Fibroblast of mammary gland (primary cell): ENCODE results near the gene COL13A1.

Experiments used
- DNase-seq: peaks from one replicate; pipeline ENCODE4 v3.0.0-alpha.2; 2010; ENCODE audit warnings: low read depth
- H3K4me3 ChIP-seq: 2 replicates; pipeline ENCODE4 v1.5.1; 2011; ENCODE audit warnings: low read depth, mild to moderate bottlenecking, low read length, moderate library complexity; ENCODE audit not compliant: control insufficient read depth
- TF ChIP-seq, protein P1 (sequence below): conservative IDR thresholded peaks from 2 replicates; pipeline ENCODE4 v1.5.1; 2011; ENCODE audit warnings: low read depth, low read length, inconsistent platforms; ENCODE audit not compliant: control insufficient read depth, insufficient read depth

The COL13A1 gene

DNA sequence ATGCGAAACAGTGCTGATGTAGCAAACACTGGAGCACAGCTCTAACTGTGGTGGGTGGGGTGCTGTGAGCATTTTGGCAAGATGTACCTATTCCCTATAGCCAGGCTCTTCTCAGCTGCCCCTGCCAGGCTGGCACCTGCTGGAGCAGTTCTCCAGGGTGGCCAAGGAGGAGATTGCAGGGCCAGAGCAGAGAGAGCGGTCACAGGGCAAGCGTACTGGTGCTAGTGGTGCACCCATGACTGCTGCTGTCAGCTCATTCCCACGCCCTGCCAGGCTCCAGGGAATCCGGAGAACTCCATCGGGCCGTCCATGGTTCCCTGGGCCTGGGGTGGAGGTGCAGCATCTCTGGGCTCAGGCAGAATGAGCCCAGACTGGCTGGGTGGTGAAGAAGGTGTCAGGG lies 2.1 kb downstream of the COL13A1 start:
- H3K4me3 ChIP-seq, result no peak overlapping the region
- no peak for DNase-seq
- TF ChIP-seq, protein P1, sequence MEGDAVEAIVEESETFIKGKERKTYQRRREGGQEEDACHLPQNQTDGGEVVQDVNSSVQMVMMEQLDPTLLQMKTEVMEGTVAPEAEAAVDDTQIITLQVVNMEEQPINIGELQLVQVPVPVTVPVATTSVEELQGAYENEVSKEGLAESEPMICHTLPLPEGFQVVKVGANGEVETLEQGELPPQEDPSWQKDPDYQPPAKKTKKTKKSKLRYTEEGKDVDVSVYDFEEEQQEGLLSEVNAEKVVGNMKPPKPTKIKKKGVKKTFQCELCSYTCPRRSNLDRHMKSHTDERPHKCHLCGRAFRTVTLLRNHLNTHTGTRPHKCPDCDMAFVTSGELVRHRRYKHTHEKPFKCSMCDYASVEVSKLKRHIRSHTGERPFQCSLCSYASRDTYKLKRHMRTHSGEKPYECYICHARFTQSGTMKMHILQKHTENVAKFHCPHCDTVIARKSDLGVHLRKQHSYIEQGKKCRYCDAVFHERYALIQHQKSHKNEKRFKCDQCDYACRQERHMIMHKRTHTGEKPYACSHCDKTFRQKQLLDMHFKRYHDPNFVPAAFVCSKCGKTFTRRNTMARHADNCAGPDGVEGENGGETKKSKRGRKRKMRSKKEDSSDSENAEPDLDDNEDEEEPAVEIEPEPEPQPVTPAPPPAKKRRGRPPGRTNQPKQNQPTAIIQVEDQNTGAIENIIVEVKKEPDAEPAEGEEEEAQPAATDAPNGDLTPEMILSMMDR, result no peak

DNA sequence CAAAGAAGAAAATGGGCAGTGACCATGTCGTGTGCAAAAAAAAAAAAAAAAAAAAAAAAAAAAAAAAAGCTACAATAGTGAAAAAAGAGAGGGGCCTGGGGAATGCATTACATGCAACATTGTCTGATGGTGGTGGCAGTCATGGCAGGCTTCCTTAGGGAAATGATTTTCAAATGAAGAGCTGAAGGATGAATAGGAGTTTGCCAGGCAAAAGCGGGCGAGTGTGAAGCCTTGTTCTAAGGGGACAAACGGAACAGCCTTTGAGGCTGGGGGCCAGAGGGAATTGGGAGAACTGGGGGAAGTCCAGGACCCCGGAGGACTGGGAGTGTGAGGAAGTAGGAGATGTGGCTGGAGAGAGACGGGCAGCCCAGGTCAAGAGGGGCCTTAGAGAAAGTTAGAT lies 3.1 kb downstream of the COL13A1 start:
- DNase-seq, result no peak
- TF ChIP-seq, protein P1, result no peak
- H3K4me3 ChIP-seq, result no peak overlapping the region

DNA sequence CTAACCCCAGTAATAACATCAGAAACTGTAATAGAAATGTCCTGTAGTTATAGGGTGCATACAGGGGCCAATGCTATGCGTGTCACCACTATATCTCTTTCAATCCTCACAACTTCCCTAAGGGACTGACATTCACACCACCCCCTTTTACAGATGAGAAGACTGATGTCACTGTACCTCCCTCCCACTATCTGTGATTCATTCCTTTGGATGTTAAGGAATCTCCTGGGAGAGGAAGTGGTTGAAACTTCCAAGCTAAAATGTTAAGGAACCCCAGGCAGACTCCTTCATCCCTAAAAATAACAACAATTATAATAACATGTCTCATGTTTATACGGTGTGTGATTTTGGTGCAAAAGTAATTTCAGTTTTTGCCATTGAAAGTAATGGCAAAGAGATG lies 5.4 kb downstream of the COL13A1 start:
- no peak overlapping the region for H3K4me3 ChIP-seq
- peak; percentile 70 for DNase-seq
- TF ChIP-seq, protein P1, result no peak

DNA sequence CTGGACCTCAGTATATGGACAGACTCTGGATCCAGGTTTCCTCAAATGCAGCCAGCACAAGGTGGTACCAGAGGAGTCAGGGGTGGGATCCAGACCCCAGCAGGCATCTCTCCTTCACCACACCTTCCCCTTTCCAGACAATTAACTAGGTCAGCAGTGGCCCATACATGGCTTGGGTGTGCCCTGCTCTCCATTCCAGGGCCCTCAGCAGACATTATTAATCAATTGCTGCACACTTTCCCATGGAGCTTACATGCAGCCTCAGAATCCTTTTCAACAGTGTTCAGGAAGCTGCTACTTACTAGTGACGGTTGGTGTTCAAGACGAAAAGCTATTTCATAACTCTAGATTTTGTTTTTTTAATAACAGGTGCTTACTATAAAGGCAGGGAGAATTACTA lies 6.0 kb downstream of the COL13A1 start:
- no peak overlapping the region for H3K4me3 ChIP-seq
- peak; percentile 26 for DNase-seq
- TF ChIP-seq, protein P1, result no peak

DNA sequence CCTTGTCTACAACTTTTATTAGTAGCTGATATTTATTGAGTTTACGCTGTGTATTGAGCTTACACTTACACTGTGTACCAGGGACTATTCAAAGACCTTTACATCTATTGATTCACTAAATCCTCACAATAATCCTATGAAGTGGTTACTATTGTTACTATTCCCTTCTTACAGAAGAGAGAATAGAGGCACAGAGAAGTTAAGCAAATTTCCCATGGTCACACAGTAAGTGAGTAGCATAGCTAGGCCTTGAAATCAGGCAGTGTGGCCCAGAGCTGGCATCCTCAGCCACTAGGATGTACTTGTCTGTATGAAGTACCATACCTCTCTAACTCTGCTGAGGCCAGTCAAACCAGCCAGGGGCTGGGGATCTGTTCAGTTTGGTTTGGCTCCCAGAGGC lies 7.6 kb downstream of the COL13A1 start:
- no peak for DNase-seq
- H3K4me3 ChIP-seq, result no peak overlapping the region
- TF ChIP-seq, protein P1, result no peak

DNA sequence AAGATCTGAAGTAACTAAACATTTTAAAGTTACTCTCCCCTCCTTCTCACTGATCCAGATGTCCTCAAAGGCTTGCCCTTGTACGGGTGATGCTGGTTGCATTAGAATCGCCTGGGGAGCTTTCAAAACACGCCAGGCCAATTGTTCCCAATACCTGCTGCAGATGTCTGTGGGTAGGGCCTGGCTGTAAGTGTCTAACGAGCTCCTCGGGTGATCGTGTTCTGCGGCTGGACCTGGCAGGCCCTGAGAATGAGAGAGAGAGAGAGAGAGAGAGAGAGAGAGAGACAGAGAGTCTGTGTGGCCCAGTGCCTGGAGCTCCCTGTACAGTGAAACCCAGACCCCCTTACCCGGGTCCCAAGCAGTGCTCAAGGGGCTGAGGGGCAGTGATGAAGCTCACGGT lies 8.4 kb downstream of the COL13A1 start:
- DNase-seq, result no peak
- TF ChIP-seq, protein P1, result no peak
- no peak overlapping the region for H3K4me3 ChIP-seq

DNA sequence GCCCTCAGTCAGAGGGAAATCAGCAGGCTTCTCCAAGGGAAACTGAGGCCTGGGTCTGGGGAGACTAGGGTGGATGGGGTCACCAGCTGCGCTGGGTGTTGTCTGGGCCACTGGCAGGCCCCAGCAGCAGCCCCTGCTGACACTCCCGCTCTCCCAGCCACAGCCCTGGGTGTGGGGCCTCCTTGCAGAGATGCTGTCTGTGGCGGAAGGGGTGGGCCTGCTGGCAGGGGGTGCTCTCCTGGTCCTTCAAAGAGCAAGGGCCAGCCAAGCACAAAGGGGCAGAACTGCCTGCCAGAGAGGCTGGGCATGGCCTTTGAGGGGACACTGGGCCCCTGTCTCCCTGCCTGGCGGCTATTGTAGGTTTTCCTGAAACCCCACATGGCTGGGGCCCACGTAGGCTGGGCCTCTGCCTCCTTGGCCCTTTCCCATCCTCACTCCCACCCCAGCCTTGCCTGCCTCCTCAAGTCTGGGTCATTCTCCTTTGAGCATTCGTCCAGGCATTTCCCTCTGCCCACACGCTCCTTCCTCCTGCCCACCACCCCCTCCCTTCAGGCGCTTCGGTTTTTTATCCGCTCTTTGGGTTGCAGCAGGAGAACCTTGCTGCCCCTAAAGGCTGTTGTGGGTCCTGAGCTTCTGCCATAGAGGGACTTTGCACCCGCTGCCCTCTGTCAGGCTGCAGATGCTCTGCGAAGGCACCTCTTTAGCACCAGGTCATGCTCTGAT lies 9.1 kb downstream of the COL13A1 start:
- H3K4me3 ChIP-seq, result no peak overlapping the region
- TF ChIP-seq, protein P1, result no peak
- no peak for DNase-seq
